Astrocyte (in vitro differentiated cells and primary cell): ENCODE measurements around the gene MEIOB.

Experiments
- CTCF ChIP-seq: IDR thresholded peaks from 2 replicates; pipeline ENCODE4 v1.5.1; 2011; ENCODE audit warnings: low read depth, mild to moderate bottlenecking, inconsistent platforms, low read length, moderate library complexity; ENCODE audit not compliant: insufficient read depth
- EZH2 ChIP-seq: IDR thresholded peaks from 2 replicates; pipeline ENCODE4 v1.6.1; 2012; ENCODE audit warnings: mild to moderate bottlenecking, low read length, inconsistent platforms; ENCODE audit not compliant: insufficient read depth

- TF ChIP-seq CTCF (no peak), EZH2 (no peak)
Measured at GRCh38 chr16:1800701-1801100, 71.3 kb downstream of the MEIOB start.
